HG03354 (cell line): Measurements from ENCODE around the gene SRP68.
"Not testable (repeated sequence)": the region's sequence is repeated elsewhere in the genome, so short reads cannot be mapped to it uniquely, and the experiment has no call there.

Experiments
- ATAC-seq: cut with Tn5 transposase; IDR thresholded peaks from one replicate; pipeline ENCODE4 v1.9.1; 2021; ENCODE audit warnings: mild to moderate bottlenecking; ENCODE audit not compliant: unreplicated experiment, poor library complexity, severe bottlenecking

Gene SRP68

DNA sequence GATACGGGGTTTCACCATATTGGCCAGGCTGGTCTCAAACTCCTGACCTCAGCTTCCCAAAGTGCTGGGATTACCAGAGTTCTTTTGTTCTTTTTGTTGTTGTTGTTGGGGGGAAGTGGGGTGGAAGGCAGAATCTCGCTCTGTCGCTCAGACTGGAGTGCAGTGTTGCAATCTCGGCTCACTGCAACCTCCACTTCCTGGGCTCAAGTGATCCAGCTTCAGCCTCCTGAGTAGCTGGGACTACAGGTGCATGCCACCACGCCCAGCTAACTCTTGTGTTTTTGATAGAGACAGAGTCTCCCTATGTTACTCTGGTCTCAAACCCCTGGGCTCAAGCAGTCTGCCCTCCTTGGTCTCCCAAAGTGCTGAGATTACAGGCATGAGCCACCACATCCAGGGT lies 6.1 kb upstream of the SRP68 start:
- ATAC-seq, result not testable (repeated sequence)

DNA sequence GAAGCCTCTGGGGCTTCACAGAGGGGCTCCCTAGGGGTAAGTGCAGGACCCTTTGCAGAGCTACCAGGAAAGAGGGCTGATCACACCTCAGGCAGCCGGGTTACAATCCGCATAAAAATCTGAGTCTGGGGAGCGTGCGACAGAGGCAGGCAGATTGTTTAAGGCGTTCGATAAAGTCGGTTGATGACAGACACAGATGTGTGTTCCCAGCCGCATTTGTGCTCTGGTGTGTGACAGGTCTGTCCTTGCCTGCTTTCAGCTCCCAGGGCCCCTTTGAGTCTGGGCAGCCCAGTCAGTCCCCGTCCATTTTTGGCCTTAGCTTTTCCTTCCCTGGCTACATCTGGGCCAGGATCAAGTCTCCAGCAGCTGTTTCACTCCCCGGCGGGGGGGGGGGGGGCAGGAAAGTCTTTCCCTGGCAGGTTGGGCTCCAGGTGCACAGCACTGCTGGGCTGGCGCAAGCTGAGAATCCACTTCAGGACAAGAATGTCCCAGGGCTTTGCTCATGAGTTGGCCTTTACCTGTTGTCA lies 5.3 kb upstream of the SRP68 start:
- ATAC-seq, result no peak

DNA sequence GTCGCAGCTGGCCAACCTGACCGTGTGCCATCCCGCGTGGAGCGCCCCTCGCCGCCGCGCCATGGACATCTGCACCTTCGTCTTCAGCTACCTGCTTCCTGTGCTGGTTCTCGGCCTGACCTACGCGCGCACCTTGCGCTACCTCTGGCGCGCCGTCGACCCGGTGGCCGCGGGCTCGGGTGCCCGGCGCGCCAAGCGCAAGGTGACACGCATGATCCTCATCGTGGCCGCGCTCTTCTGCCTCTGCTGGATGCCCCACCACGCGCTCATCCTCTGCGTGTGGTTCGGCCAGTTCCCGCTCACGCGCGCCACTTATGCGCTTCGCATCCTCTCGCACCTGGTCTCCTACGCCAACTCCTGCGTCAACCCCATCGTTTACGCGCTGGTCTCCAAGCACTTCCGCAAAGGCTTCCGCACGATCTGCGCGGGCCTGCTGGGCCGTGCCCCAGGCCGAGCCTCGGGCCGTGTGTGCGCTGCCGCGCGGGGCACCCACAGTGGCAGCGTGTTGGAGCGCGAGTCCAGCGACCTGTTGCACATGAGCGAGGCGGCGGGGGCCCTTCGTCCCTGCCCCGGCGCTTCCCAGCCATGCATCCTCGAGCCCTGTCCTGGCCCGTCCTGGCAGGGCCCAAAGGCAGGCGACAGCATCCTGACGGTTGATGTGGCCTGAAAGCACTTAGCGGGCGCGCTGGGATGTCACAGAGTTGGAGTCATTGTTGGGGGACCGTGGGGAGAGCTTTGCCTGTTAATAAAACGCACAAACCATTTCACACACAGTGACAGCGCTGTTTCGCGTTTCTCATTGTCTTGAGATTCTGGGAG lies 4.7 kb upstream of the SRP68 start:
- ATAC-seq, result no peak

DNA sequence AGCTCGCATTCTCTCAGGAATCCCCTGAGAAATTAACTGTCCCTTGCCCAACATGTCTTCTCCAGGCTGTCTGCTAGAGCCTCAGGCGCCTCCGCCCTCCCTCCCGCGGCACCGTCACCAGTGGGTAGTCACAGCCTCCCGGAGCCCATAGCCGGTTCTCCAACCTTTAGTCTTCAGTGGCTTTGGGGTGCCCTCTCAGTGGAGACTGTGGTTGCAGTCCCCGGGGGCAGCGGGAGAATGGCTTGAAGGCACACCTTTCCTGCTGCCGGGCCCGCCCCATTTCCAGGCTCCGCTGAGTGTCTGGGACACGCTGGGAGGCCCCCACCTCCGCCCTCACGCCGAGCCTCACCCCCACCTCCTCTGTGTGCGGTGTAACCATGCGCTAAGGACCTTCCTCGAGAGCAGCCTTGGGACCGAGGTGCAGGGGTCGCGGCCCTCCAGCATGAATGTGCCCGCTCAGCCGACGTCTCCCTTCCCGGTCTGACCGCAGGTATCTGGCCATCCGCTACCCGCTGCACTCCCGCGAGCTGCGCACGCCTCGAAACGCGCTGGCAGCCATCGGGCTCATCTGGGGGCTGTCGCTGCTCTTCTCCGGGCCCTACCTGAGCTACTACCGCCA lies 3.9 kb upstream of the SRP68 start:
- no peak for ATAC-seq

DNA sequence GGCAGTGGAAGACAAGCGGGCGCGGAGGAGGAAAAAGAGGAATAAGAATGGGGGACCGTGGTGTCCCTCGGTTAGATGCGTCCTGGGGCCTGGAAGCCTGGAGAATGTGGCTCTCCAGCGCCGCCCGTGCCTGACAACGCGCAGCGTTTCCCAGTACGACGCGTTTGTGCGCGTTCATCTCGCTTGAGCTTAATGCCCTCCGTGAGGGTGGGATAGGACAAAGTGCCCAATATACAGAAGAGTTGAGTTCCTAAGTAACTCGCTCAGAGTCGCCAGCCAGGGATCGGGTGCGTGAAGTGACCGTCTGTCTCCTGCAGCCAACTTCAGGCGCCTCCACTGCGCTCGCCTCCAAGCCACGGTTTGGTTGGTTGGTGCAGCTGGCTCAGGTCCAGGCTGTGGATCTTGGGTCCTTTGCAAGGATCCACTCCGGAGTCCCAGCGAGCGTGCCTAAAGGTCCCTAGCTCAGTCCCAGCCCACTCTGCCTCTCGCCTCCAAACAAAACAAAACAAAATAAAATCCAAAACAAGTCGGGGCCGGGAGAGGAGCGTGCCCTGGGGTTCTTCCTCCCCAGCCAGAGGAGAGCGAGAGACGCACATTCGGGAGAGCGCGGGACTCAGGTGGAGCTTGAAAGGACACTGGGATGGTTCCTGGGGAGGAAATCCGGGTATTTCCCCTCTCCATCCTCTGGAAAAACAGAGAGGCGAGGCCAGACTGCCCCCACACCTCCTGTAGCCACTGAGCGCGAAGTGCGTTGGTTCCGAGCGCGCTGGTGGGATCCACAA lies 3.2 kb upstream of the SRP68 start:
- ATAC-seq, result no peak

DNA sequence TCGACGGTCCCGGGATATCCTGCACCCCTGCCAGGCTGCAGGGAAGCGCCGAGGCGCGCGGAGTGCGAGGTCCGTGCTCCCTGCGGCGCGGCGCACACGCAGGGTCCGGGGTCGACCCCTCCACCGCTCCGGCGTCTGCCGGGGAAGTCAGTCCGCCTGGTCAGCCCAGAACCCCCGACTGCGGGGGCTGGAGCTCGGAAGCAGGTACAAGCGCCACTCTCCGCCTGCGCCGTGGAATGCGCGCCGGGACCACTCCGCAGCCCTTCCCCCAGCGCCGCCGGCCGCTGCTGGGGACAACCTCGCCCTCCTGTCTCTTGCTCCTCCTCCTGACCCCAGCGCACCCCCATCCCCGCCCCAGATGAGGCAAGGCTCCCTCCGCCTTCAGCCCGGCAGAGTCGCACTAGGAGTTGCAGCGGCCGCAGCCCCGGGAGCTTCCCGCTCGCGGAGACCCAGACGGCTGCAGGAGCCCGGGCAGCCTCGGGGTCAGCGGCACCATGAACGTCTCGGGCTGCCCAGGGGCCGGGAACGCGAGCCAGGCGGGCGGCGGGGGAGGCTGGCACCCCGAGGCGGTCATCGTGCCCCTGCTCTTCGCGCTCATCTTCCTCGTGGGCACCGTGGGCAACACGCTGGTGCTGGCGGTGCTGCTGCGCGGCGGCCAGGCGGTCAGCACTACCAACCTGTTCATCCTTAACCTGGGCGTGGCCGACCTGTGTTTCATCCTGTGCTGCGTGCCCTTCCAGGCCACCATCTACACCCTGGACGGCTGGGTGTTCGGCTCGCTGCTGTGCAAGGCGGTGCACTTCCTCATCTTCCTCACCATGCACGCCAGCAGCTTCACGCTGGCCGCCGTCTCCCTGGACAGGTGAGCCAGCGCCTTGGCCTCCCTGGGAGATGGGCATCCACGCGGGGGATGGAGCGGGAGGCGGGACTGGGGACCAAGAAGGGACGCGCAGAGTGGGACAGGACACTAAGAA lies 2.4 kb upstream of the SRP68 start, which contains the start of gene GALR2:
GALR2 (plus strand) TSS at position 392 of the 974 bp plus-strand sequence; CDS start at position 495, 103 bp downstream.
- no peak for ATAC-seq

DNA sequence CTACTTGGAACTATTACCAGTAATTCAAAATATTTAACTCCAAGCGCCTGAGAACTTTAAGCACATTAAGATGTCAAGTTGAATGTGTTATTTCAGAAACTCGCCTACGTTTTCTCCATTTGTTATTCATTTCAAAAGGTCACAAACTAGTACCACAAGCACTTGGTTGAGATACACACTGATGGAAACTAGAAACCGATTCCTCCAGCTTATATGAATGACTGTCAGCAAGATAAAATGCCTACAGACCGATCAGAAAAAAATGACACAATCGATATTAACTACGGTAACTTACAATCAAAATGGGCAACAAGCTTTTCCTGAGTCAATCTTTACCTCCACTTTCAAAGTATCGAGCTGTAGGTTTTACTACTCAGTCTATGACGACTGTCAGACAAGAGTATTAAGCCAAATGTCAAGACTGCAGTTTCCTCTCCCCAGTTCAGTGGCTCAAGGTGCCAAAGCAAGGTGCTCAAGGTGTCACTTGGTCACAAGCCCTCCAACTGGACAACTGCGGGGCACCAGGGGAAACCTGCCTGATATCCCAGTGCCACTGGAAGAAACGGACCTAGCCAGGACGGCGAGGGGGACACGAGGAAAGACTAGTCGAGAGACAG lies 678 bp downstream of the SRP68 start:
- ATAC-seq, result no peak

DNA sequence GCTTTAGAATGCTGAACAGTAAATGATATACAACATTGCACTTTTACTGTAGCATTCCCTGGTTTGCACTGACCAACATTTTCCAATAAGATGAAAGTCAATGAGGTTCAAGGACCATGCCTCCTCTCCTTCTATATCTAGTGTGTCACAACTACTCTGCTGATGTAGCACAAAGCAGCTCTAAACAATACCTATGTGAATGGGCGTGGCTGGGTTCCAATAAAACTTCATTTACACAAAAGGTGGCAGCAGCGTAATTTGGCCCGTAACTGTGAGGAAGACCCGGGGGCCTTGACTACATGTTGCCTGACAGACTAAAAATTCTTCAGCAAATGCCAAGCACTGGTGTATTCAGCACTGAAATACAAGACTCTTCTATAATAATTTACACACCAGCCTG lies 6.5 kb downstream of the SRP68 start:
- no peak for ATAC-seq

DNA sequence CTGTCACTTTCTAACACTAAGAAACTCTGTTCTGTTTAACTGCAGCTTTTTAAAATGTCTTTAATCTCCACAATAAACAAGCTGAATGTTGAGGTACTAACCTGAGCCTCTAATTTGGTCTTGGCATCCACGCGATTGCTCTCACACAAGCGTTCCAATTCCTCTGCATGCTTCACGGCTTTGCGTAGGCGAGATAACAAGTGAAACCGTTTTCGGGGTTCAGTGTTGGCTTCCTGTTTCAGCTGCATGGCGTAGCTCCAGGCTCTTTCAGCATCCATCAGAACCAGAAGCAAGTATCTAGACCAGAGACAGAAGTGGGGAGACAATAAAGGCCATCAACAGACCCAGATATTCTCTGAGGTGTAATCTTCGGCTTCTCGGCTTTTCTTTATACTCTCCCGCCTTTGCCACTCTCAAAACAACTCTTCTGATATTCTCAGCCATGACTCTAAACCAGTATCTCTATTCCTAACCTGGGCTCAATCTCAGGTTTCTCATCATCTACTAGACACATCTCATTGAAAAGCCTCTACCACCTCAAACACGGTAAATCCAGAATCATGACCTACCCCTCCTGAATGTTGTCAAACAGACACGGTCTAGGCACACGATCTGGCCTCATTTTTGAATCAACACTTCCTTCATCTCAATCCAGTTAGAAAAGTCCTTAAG lies 8.3 kb downstream of the SRP68 start:
- ATAC-seq, result no peak

DNA sequence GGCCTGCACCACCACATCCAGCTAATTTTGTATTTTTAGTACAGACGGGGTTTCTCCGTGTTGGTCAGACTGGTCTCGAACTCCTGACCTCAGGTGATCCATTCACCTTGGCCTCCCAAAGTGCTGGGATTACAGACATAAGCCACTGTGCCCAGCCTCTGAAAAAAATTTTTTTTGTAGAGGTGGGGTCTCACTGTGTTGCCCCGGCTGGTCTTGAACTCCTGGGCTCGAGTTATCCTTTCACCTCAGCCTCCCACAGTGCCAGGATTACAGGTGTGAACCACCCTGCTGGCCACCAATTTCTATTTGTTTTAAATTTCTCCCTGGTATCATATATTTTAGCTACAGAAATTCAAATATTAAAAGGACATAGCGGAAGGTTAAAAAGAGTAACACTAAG lies 14.1 kb downstream of the SRP68 start:
- not testable (repeated sequence) for ATAC-seq

DNA sequence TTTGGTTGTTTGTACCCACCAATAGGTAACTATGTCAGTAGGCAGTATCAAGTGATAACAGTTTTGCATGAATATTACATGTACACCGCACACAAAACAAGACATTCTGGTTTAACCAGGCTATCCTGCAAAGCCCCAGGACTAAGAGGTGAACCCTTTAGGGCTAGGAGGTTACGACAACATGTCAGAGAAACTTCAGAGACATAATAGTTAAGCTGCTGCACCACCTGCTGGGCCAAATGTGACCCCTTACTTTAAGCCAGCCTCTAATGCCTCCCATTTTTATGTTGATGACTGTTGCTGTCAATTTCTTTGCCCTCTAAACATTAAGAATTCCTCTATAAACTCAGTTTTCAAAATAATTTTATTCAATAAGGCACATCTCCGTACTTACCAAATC lies 15.4 kb downstream of the SRP68 start:
- no peak for ATAC-seq

DNA sequence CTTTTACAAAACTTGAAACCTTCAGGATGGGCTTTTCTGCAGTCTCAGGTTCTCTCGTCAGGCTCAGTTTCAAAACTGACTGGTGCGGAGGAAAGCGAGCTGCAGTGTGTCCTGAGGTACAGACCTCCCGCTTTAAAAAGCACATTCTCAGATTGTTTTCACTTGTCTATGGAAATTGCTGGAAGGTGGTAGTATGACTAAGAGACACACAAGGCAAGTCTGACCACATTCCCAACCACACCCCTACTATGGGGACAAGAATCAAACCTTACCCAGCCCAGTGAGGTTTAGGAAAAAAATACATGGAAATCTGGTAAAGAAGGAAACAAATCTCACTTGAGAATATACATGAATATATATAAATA lies 18.2 kb downstream of the SRP68 start:
- ATAC-seq, result no peak

DNA sequence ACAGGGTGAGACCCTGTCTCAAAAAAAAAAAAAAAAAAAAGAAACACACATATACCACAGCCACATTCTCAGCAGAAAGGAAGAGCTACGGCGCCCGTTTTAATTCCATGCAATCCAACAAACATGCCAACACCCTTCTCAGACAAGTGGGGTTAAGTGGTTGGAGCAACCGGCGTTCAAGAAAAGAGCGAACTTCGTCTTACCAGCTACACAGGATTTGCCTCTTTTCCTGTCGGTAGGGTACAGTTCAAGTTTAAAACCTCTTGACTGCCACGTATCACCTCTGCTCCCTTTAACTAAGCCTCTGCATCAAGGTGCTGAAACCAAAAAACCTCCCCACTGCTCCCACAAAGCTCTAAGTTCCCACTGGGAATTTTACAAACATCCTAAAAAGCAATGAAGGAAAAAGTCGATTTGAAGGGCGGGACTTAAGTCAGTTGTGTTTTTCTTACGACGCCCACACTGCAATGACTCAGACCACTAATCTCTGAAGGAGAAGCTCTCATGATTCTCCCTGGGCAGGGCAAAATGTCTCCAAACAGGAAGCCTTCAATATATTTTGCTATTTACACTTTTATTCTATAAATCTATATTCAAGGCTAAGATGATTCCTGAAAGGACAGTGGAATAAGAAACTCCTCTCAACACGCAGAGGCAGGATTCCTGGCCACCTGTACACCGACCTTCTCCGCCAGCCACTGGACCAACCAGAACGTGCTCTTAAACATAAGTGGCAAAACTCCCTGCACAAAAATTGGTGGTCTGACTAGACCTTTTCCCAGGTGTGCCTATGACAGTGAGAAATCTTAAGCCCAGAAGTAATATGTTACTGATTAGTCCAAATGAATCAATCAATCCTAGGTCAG lies 18.8 kb downstream of the SRP68 start:
- ATAC-seq, result no peak

DNA sequence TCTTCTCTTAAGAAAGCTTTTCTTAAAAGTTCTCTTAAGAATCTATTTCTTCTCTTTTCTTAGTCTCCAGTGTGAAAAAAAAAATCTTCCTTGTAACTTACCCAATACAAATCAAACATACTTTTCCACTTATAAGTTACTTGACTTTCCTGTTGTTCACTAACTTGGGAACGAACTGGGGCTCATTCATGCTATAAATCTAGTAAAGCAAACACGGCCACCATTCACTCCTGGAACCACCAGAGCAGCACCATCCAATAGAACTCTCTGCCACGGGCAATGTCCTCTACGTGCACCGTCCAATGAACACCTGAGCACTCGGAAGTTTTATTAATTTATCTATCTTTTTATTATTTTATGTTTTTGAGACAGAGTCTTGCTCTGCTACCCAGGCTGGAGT lies 20.8 kb downstream of the SRP68 start:
- no peak for ATAC-seq

DNA sequence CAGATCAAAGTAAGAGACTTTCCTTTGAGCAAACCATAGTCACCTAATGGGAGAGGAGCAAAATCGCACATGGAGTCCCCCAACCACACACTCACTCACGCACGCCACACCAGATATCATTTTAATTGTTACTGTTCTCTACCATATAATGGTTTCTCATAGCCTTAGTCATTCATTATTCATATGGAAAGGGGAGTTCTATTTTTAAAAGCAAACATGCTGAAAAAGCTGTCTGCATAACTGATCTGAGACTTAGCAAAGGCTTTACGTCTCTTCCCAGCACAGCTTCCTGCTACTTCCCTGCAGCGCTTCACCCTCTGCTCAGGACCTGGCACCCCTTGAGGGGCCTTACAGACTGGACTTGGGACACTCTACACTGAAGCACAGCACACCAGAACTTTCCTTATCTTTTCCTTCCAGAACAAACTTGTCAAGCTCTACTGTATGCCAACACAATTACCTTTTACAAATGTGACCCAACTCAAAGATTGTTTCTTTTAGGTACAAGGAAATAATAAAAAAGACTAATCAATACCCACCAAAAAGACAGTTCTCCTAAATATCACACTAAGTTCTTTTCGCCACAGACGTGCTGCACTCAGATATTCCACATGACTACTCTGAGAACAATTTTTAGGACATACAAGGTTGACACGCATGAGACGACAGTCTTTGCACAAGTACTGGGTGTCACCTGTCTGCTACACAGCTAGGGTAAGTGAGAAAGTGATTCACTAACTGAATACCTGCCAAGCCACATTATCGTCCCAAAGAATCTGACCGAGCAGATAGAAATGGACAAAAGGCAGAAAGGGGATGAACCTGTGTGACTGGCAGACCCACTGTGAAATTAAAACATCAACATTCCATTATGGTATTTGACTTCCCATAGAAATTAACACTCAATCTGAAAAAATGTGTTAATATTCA lies 21.5 kb downstream of the SRP68 start:
- no peak for ATAC-seq

DNA sequence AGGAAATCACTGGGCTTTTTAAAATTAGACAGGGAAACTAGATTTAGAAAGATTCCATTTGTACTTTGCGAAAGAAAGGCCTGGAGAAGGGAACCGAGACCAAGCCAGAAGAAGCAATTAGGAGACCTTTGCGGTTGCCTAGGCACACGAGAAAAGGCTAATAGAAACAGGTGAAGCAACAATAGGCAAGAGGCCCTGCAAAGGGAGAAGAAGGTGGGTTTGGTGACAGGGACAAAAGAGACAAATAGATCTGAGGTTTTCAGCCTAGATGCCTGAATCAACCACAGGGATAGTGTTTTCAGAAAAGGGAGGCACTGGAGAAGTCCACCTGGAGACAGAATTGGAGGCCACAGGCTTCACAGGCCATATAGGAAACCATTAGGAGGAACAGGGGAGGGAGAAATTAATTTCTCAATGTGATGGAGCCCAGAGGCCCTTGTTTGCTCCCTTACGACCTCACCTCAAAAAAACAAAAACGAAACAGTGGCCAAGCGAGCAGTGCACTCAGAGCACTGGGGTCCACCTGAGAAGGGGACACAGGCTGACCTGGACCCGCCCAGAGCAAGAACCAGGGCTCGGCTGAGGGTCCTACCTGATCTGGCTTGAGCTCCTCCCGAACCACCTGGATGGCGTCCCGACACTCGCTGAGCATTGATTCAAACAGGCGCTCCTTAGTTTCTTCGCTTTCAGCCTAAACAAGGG lies 22.3 kb downstream of the SRP68 start:
- ATAC-seq, result no peak
